GM12801 (cell line): ENCODE results near the gene LNPK.

Source experiments
- TF ChIP-seq, protein P1 (sequence below): IDR thresholded peaks from one replicate; pipeline ENCODE4 v1.5.1; 2011; ENCODE audit warnings: control low read depth; ENCODE audit not compliant: insufficient read length; ENCODE audit errors: extremely low read depth

LNPK gene

DNA sequence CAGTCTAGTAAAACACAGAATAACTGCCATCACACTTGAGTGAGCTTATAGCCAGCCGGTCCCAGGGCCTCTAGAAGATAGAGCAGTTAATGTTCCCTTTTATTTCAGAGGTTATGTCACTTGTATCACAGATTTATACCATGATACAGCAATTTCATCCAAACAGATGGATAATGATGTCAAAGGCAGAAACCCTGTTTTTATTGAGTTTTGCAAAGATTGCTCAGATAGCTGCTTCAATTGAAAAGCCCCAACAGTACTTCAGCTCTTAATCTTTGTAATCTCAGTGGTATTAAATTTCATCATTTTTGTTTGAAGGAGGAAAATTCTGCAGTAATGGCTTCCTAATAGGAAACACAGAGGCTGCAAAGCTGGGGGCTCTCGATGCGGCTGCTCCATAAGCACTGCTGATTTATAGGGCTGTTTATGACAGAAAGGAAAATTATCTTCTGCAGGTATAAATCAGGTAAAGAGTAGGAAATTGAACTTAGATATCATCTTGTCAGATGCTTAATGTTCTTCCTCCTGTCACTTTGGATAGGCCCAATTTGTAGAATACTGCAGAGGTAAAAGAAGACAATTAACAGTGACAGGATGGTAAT is 112.3 kb downstream of the LNPK start:
- TF ChIP-seq, protein P1, sequence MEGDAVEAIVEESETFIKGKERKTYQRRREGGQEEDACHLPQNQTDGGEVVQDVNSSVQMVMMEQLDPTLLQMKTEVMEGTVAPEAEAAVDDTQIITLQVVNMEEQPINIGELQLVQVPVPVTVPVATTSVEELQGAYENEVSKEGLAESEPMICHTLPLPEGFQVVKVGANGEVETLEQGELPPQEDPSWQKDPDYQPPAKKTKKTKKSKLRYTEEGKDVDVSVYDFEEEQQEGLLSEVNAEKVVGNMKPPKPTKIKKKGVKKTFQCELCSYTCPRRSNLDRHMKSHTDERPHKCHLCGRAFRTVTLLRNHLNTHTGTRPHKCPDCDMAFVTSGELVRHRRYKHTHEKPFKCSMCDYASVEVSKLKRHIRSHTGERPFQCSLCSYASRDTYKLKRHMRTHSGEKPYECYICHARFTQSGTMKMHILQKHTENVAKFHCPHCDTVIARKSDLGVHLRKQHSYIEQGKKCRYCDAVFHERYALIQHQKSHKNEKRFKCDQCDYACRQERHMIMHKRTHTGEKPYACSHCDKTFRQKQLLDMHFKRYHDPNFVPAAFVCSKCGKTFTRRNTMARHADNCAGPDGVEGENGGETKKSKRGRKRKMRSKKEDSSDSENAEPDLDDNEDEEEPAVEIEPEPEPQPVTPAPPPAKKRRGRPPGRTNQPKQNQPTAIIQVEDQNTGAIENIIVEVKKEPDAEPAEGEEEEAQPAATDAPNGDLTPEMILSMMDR = no peak

DNA sequence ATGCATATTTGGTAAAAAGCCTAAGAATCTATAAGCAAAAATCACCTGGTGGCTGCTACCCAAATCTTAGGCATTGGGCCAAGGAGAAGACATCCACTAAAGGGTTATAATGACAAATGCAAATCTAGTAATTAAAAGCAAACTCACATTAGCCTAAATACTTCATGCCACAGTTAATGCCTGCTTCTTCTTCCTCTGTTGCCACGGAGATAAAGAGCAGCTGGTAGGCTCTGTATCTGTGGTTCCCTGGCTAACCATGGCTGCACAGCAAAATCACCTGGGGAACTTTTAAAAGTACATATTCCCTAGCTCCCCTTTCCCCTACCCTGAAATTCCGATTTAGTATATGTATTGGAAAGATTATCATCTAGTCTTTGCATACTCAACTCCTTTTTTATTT is 114.3 kb downstream of the LNPK start:
- TF ChIP-seq, protein P1 = no peak

DNA sequence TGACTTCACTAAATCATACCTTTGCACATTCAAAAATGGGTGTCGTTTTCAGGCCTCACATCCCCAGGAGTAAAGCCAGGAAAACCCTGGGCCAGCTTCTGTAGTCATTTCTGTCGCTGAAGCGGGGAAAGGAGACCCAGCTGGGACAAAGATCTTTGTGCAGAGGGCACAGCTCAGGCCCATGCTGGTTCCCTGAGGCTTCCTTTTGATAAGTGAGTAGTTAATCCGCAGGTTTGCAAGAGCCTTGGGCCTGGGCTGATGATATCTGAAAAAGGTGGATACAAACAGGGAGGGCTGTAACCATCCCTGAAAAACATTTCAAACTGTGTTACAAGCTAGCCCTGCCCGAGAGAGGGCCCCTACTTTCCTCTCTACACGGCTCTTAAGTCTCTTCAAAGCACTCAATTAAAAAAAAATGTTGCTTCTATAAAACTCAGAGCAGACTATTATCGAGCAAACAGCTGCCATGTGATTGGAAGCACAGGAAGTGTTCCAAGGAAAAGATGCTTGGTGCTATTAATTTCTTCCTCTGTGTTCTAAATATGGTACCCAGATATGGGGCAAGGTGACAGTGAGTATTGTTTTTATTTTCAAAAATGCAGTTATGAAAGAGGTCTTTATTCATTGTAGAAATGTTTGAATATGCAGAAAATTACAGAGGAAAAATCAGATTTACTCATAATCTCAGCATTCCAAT is 117.2 kb downstream of the LNPK start:
- TF ChIP-seq, protein P1 = no peak

DNA sequence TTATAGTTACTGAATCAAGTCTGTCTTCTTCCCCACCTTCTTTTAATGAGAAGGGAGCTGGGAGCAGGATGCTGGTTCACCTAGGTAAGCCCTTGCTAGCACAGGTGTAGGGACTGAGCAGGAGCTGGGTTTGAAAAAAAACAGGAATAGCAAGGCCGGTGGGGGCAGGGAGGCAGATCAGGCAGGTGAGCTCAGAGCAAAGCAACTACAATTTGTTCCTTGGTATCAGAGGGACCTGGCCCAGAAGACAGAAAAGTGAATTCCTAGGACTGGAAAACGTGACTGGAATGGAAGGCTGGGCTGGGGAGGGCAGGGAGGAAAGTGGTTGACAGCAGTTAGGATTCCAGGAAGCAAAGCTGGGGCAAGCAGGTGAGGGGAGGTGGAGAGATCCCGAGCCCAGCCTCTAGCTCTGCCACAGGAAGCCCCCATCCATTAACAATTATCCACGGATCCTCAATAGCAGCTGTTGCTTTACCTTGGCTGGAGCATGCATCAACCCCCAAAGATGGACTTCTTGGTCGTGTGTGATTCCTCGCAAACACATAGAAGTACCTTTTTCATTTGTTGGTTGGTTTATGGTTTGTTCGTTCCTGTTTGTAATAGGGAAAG is 118.4 kb downstream of the LNPK start:
- TF ChIP-seq, protein P1 = no peak

DNA sequence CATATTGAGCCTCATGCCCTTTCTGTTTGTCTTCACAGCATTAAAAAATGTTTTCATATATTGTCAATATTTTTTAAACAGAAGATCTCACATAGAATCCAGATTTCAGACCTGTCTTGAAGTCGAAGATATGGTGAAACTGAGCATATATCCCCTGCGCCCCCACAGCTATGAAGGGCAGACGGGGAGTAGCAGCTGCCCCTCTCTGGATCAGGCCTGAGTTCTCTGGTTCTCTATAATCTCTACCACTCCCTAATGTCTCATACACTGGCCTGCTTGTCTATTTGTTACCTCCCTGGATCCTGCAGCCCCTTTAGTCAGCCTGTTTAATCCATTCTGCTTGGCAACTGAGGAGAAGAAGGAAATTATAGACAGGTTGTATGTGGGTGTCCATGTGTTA is 122.4 kb downstream of the LNPK start:
- TF ChIP-seq, protein P1 = no peak

DNA sequence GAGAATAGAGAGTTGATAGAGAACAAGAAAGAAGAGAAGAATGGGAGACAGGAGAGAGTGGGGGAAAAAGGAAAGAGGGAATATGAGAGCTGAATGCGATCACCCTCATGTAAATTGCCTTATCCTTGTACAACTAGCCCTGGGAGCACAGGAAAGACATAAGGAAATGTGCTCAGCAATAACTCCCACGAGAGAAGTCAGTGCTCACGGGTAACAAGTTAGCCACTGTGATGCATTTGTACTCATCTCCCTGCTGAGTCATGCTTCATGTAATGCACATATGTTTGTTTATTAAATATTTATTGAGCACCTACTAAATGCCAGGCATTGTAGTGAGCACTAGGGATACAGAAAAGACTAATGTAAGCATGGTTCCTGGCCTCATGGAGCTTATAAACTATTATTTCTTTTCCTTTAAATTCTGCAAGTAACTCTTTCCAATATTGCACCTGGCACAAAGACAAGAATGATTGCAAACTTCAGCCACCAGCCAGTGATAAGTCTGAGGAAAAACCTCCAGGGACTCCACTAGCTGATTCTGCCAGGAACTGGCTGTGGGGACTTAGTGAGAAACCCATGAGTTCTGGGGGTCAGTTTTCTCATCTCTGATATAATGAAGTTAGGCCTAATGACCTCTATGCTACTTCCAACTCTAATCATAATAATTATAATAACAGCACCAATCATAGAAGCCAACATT is 124.1 kb downstream of the LNPK start:
- TF ChIP-seq, protein P1 = no peak

DNA sequence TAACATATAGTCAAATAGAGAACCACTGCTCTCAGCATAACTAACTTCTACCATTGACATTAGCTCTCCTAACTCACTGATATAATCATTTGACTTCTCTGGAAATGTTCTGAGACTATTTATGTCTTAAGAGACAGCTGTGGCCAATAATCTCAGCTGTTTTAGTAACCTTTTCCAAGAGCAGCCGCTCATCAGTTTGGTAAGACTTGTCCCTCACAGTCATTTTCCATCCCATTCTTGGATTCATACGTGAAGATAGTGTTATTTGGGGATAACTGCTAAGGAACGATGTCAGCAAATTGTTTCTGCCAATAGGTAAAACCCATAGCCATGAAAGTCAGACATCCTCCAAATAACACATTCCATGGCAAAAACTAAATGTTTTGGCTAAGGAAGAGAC is 127.8 kb downstream of the LNPK start:
- TF ChIP-seq, protein P1 = no peak
